Breast epithelium (tissue), 3 donors: Measurements from ENCODE around the gene CHST9.

ENCODE experiments used
- POLR2A ChIP-seq: fragments of 450-650 bp; IDR thresholded peaks from one replicate; pipeline ENCODE4 v1.6.1; 2016; ENCODE audit warnings: antibody characterized with exemption, mild to moderate bottlenecking, moderate library complexity
- POLR2AphosphoS5 ChIP-seq, 3 donors: sonication (generic); formaldehyde crosslinking; IDR thresholded peaks; one replicate each; pipeline ENCODE4 v1.6.1; 2017; ENCODE audit warnings: antibody characterized with exemption in 3 of 3
- TF ChIP-seq, protein P1 (sequence below), 3 donors: fragments of 450-650 bp; IDR thresholded peaks; one replicate each; pipeline ENCODE4 v1.5.1; 2016 to 2017; ENCODE audit warnings: antibody characterized with exemption in 3 of 3, mild to moderate bottlenecking in 3 of 3, moderate library complexity in 3 of 3

DNA sequence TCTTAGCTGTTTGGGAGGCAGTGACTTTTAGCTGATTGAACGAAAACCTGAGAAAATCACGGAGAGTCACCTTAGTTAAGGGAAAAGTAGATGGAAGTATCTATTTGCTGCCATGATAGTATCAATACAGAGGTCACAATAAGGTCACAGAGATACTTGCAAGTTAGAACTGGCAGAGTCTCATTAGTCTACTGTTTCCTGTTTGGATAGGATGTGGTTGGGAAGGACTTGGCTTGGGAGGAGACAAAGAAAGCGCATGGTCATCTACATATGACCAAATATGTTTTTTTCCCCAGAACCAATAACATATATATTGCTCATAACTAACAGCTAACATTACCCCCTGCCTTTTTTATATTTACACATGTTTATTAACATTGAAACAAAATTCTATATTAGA lies 241.2 kb downstream of the CHST9 start:
- TF ChIP-seq, protein P1, sequence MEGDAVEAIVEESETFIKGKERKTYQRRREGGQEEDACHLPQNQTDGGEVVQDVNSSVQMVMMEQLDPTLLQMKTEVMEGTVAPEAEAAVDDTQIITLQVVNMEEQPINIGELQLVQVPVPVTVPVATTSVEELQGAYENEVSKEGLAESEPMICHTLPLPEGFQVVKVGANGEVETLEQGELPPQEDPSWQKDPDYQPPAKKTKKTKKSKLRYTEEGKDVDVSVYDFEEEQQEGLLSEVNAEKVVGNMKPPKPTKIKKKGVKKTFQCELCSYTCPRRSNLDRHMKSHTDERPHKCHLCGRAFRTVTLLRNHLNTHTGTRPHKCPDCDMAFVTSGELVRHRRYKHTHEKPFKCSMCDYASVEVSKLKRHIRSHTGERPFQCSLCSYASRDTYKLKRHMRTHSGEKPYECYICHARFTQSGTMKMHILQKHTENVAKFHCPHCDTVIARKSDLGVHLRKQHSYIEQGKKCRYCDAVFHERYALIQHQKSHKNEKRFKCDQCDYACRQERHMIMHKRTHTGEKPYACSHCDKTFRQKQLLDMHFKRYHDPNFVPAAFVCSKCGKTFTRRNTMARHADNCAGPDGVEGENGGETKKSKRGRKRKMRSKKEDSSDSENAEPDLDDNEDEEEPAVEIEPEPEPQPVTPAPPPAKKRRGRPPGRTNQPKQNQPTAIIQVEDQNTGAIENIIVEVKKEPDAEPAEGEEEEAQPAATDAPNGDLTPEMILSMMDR (IDR thresholded peaks at IDR 0.05) = no peak
- TF ChIP-seq POLR2AphosphoS5 (IDR thresholded peaks at IDR 0.05) = no peak
- TF ChIP-seq POLR2A = no peak
